ENCODE measurements around the gene DGAT2. TPM values are rescaled to one million over a fixed set of nuclear protein-coding genes. Genes with fewer than 3 reads are reported as not detected.

The DGAT2 gene
- total RNA-seq, 1 experiment from 2014 or later: 1.6 TPM

- H3K36me3 Mint-ChIP-seq: no peaks in the 10 kb centered on the region
- no peak for TF ChIP-seq USF1 (CRISPR knock-in tag; IDR thresholded peaks at IDR 0.05)
- no peak for TF ChIP-seq OVOL2 (CRISPR knock-in tag; IDR thresholded peaks at IDR 0.05; ENCODE audit: borderline replicate concordance)
- TF ChIP-seq USF2 (CRISPR knock-in tag; IDR thresholded peaks at IDR 0.05): no peak
- TF ChIP-seq ZMAT4 (CRISPR knock-in tag; IDR thresholded peaks at IDR 0.05): no peak
- TF ChIP-seq, protein P1, sequence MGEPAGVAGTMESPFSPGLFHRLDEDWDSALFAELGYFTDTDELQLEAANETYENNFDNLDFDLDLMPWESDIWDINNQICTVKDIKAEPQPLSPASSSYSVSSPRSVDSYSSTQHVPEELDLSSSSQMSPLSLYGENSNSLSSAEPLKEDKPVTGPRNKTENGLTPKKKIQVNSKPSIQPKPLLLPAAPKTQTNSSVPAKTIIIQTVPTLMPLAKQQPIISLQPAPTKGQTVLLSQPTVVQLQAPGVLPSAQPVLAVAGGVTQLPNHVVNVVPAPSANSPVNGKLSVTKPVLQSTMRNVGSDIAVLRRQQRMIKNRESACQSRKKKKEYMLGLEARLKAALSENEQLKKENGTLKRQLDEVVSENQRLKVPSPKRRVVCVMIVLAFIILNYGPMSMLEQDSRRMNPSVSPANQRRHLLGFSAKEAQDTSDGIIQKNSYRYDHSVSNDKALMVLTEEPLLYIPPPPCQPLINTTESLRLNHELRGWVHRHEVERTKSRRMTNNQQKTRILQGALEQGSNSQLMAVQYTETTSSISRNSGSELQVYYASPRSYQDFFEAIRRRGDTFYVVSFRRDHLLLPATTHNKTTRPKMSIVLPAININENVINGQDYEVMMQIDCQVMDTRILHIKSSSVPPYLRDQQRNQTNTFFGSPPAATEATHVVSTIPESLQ (CRISPR knock-in tag; IDR thresholded peaks at IDR 0.05): no peak
- no peak for TF ChIP-seq ZNF416 (CRISPR knock-in tag; IDR thresholded peaks at IDR 0.05)
- TF ChIP-seq ZNF121 (CRISPR knock-in tag; IDR thresholded peaks at IDR 0.05): no peak
- no peak for TF ChIP-seq ZNF281 (CRISPR knock-in tag; IDR thresholded peaks at IDR 0.05)
- no peak for TF ChIP-seq SMAD4 (CRISPR knock-in tag; IDR thresholded peaks at IDR 0.05)
- TF ChIP-seq ETV6 (CRISPR knock-in tag; IDR thresholded peaks at IDR 0.05): no peak
- TF ChIP-seq, protein P2, sequence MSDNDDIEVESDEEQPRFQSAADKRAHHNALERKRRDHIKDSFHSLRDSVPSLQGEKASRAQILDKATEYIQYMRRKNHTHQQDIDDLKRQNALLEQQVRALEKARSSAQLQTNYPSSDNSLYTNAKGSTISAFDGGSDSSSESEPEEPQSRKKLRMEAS (CRISPR knock-in tag; IDR thresholded peaks at IDR 0.05): no peak
- TF ChIP-seq, protein P3, sequence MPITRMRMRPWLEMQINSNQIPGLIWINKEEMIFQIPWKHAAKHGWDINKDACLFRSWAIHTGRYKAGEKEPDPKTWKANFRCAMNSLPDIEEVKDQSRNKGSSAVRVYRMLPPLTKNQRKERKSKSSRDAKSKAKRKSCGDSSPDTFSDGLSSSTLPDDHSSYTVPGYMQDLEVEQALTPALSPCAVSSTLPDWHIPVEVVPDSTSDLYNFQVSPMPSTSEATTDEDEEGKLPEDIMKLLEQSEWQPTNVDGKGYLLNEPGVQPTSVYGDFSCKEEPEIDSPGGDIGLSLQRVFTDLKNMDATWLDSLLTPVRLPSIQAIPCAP (CRISPR knock-in tag; IDR thresholded peaks at IDR 0.05): no peak
- TF ChIP-seq NFATC4 (CRISPR knock-in tag; IDR thresholded peaks at IDR 0.05): no peak
- no peak for ATAC-seq
- H3K4me1 Mint-ChIP-seq: peaks cover 19% of the 10 kb centered on the region
- ChIA-PET POLR2A (no interaction called here), CTCF (interaction anchor here (3.6 kb wide), 1 partner anchor 8 kb away, joined by 16 read pairs; no protein-coding TSS in a partner anchor)
- no peak overlapping the region for H3K27ac Mint-ChIP-seq
- peaks cover 3% of the 10 kb centered on the region for H3K27me3 Mint-ChIP-seq (ENCODE audit: low read depth)
- no peak overlapping the region for H3K4me3 Mint-ChIP-seq
- H3K9me3 Mint-ChIP-seq: no peaks in the 10 kb centered on the region
- no peak for DNase-seq (ENCODE audit: low spot score)
Observed at GRCh38 chr11:75810637-75811390, 42.2 kb downstream of the DGAT2 start.

DNA sequence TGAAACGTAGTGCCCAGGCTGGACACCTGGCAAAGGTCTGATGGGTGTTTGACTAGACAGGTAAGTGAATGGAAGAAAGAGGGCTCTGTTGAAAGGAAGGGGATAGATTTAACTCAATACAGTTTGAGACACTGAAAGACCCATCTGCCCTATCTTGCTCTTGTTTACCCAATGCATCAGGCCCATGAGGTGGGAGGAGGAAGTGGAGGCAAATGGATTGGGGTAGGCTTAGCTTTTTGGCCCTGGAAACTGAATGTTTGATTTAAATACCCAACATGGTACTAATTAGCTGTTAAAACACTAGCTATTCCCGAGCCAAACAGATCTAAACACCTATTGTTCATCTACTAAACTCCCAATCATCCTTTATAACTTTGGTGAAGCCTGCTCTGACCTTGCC lies 42.9 kb downstream of the DGAT2 start:
- H3K4me3 Mint-ChIP-seq: no peak overlapping the region
- H3K9me3 Mint-ChIP-seq: no peaks in the 10 kb centered on the region
- H3K4me1 Mint-ChIP-seq: peaks cover 19% of the 10 kb centered on the region
- DNase-seq (ENCODE audit: low spot score) (no peak), ATAC-seq (no peak)
- H3K36me3 Mint-ChIP-seq: no peaks in the 10 kb centered on the region
- POLR2A ChIA-PET: no interaction called here
- H3K27ac Mint-ChIP-seq: no peak overlapping the region
- peaks cover 3% of the 10 kb centered on the region for H3K27me3 Mint-ChIP-seq (ENCODE audit: low read depth)
- CTCF ChIA-PET: interaction anchor here (1.3 to 3.6 kb wide), 2 partner anchors 8 to 214 kb away, joined by 4 to 16 read pairs; no protein-coding TSS in a partner anchor
- TF ChIP-seq PRRX2 (CRISPR knock-in tag; IDR thresholded peaks at IDR 0.05) (no peak), FOXJ3 (CRISPR knock-in tag; IDR thresholded peaks at IDR 0.05; ENCODE audit: borderline replicate concordance) (no peak)

All from WTC11 (cell line).